Lung (tissue), 12 donors: Measurements from ENCODE around the gene FRYL. TPM values are rescaled to one million over a fixed set of nuclear protein-coding genes. Genes with fewer than 3 reads are reported as not detected.

Experiments used
- ATAC-seq: fragments of 200-7000 bp; cut with Tn5 transposase; one replicate; pipeline ENCODE4 v1.9.1; 2020; ENCODE audit warnings: moderate number of reproducible peaks; ENCODE audit not compliant: insufficient read depth, low FRiP score
- DNase-seq, 3 donors: peaks; one replicate each; pipeline ENCODE4 v3.0.0-alpha.2; 2013 to 2017
- H3K27ac ChIP-seq, 2 donors: one replicate each; pipeline ENCODE4 v1.5.1; 2013; ENCODE audit warnings: mild to moderate bottlenecking in 2 of 2, moderate library complexity in 2 of 2, control low read depth in 1 of 2, inconsistent platforms in 1 of 2, low read depth in 1 of 2, low read length in 1 of 2
- H3K27me3 ChIP-seq, 3 donors: one replicate each; pipeline ENCODE4 v1.5.1; 2013; ENCODE audit warnings: low read length in 2 of 3; ENCODE audit not compliant: control insufficient read depth in 3 of 3, insufficient read depth in 3 of 3
- H3K36me3 ChIP-seq, 4 donors: one replicate each; pipeline ENCODE4 v1.5.1; 2013; ENCODE audit warnings: low read length in 4 of 4, mild to moderate bottlenecking in 1 of 4, moderate library complexity in 1 of 4; ENCODE audit not compliant: control insufficient read depth in 4 of 4, insufficient read depth in 4 of 4
- H3K4me1 ChIP-seq, 5 donors: one replicate each; pipeline ENCODE4 v1.5.1; 2013; ENCODE audit warnings: low read length in 5 of 5, mild to moderate bottlenecking in 2 of 5, moderate library complexity in 1 of 5; ENCODE audit not compliant: control insufficient read depth in 5 of 5, insufficient read depth in 5 of 5
- H3K4me3 ChIP-seq: one replicate; pipeline ENCODE4 v1.5.1; 2013; ENCODE audit warnings: mild to moderate bottlenecking, control low read depth, moderate library complexity
- H3K9ac ChIP-seq, 2 donors: one replicate each; pipeline ENCODE4 v1.5.1; 2013; ENCODE audit warnings: low read length in 2 of 2, control low read depth in 1 of 2; ENCODE audit not compliant: insufficient read depth in 1 of 2
- H3K9me3 ChIP-seq, 4 donors: one replicate each; pipeline ENCODE4 v1.5.1; 2013; ENCODE audit warnings: low read length in 3 of 4, mild to moderate bottlenecking in 1 of 4, moderate library complexity in 1 of 4; ENCODE audit not compliant: control insufficient read depth in 4 of 4, insufficient read depth in 3 of 4
- WGBS, 2 donors: extraction: QIAGEN DNeasy Blood & Tissue Kit; methylation state at CpG; one replicate each; pipeline ENCODE4 v1.1.7; 2013; 5-methylcytosine and 5-hydroxymethylcytosine counted together
- polyA plus RNA-seq, 2 donors: library from polyadenylated mRNA; stranded (reverse); fragments of 200-250 nt; gene quantifications; one replicate each; pipeline ENCODE4 v1.2.1, GENCODE V29; 2013
- total RNA-seq, 2 donors: library from RNA; depleted of rRNA in 1 of 2; stranded (reverse); fragments of >200 nt in 1 of 2; gene quantifications; one replicate each; pipeline ENCODE4 v1.2.1, GENCODE V29; 2014 to 2021
- TF ChIP-seq, protein P1 (sequence below): IDR thresholded peaks from 2 replicates; pipeline ENCODE4 v1.5.1; 2012; ENCODE audit warnings: mild to moderate bottlenecking; ENCODE audit errors: control extremely low read depth, extremely low read depth
- donor health status: control.
- donor health status: control.
- donor health status: Bipolar disorder and iron deficiency.
- donor health status: healthy.
- donor health status: DM: yes; HTN: yes; CAD: no.

The FRYL gene
- total and polyA plus RNA-seq, 4 donors: 12.6 to 188 (median 31.7) TPM

DNA sequence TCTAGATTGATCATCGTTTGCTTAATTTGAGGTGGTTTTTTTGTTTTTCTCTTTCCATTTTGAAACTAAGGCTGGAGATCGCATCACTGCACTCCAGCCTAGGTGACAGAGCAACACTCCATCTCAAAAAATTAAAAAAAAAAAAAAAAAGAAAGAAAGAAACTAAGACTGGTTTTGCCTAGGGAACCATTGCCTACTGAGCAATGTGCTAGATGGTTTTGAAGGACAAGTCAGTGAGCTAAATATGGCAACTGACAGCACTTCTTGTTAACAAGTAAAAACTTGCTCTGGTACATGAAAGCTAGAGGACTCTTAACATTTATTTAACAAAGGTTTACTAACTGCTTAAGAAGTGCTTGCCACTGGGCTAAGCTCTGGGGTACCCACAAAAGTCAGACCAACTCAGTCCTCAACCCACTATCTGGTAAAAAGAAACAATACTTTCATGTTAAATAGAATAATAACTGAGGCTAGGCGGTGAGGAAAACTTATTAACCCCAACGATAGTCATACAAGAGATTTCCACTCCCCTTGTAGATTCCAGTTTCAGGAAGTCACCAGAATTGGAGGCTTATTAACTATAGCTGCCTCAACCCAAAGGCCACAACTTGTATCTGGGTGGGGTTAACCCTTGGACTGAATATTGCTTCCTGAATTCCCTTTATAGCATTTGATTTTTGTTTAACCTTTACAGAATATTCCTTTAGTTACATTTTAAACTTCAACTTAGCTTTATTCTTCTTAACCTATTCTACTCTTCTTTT is 111.6 kb downstream of the FRYL start:
- H3K9ac ChIP-seq: no peak overlapping the region
- ATAC-seq (no peak), DNase-seq (no peak)
- H3K4me3 ChIP-seq: no peak overlapping the region
- H3K27ac ChIP-seq: peak overlapping the region in 1 of 2 donors; percentile 66
- no peaks in the 10 kb centered on the region for H3K9me3 ChIP-seq
- peaks cover 0 to 23% (median 0%) of the 10 kb centered on the region in 5 donors for H3K4me1 ChIP-seq
- 76 to 82% methylated on average over 4 of the region's 4 CpGs for WGBS, 2 donors
- TF ChIP-seq, protein P1, sequence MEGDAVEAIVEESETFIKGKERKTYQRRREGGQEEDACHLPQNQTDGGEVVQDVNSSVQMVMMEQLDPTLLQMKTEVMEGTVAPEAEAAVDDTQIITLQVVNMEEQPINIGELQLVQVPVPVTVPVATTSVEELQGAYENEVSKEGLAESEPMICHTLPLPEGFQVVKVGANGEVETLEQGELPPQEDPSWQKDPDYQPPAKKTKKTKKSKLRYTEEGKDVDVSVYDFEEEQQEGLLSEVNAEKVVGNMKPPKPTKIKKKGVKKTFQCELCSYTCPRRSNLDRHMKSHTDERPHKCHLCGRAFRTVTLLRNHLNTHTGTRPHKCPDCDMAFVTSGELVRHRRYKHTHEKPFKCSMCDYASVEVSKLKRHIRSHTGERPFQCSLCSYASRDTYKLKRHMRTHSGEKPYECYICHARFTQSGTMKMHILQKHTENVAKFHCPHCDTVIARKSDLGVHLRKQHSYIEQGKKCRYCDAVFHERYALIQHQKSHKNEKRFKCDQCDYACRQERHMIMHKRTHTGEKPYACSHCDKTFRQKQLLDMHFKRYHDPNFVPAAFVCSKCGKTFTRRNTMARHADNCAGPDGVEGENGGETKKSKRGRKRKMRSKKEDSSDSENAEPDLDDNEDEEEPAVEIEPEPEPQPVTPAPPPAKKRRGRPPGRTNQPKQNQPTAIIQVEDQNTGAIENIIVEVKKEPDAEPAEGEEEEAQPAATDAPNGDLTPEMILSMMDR: no peak
- no peaks in the 10 kb centered on the region for H3K36me3 ChIP-seq
- H3K27me3 ChIP-seq: no peaks in the 10 kb centered on the region

- no peaks in the 10 kb centered on the region for H3K9me3 ChIP-seq
- no peak overlapping the region for H3K9ac ChIP-seq
- no peak for ATAC-seq
- 51 to 60% methylated on average over 2 of the region's 2 CpGs for WGBS, 2 donors
- TF ChIP-seq, protein P1: no peak
- DNase-seq: no peak
- no peak overlapping the region for H3K27ac ChIP-seq
- H3K27me3 ChIP-seq: no peaks in the 10 kb centered on the region
- peaks cover 0 to 21% (median 0%) of the 10 kb centered on the region in 5 donors for H3K4me1 ChIP-seq
- no peak overlapping the region for H3K4me3 ChIP-seq
- no peaks in the 10 kb centered on the region for H3K36me3 ChIP-seq
These were observed 112.9 kb downstream of the FRYL start for GRCh38 chr4:48667148-48667547.

DNA sequence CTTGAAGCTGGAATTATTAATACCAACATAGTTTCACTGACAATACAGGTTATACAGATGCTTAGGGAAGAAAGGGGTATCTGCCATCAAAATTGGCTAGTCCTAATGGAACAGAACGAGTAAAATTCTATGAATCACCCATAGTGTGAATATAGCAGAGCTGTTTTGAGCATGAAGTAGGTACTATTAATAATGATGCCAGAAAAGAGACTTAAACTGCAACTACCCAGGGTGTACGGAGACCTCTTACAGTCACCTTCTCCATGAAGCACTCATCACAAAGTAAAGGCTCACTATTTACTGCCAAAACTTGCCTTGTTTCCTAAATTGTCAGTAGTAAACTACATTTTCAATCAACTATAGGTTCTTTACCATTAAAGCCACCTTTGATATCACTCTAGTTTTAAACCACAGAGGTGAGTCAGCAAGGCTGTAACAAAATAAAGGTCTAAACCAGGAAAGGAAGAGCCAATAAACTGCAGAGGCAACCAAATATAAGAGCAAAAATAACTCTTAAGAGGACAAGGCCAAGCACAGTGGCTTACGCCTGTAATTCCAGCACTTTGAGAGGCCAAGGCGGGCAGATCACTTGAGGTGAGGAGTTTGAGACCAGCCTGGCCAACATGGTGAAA is 114.4 kb downstream of the FRYL start:
- no peak for DNase-seq
- WGBS, 2 donors: 90 to 92% methylated on average over 4 of the region's 4 CpGs
- Histone ChIP-seq H3K9me3 (peaks cover 0 to 2% (median 0%) of the 10 kb centered on the region in 4 donors), H3K27ac (peak overlapping the region in 1 of 2 donors; percentile 74), H3K4me1 (peaks cover 0 to 23% (median 0%) of the 10 kb centered on the region in 5 donors), H3K36me3 (peaks cover 0 to 2% (median 0%) of the 10 kb centered on the region in 4 donors), H3K9ac (no peak overlapping the region), H3K4me3 (no peak overlapping the region), H3K27me3 (no peaks in the 10 kb centered on the region)
- ATAC-seq: no peak
- TF ChIP-seq, protein P1: no peak
